Nephron (organoid): ENCODE results near the gene TUBB4B.

Experiments
- H3K27ac Mint-ChIP-seq, 3 experiments: 2 replicates each; pipeline ENCODE4 v1.8.0; 2020; ENCODE audit warnings: mixed read lengths in 3 of 3, mild to moderate bottlenecking in 2 of 3, moderate library complexity in 1 of 3
- H3K27me3 Mint-ChIP-seq: 2 replicates; pipeline ENCODE4 v1.8.0; 2021; ENCODE audit warnings: low read depth, mild to moderate bottlenecking, moderate library complexity, mixed read lengths
- H3K36me3 Mint-ChIP-seq: 2 replicates; pipeline ENCODE4 v1.8.0; 2020; ENCODE audit warnings: low read depth, mixed read lengths
- H3K4me1 Mint-ChIP-seq: 2 replicates; pipeline ENCODE4 v1.8.0; 2020; ENCODE audit warnings: mixed read lengths
- H3K4me3 Mint-ChIP-seq, 3 experiments: 2 replicates each; pipeline ENCODE4 v1.8.0; 2020; ENCODE audit warnings: mild to moderate bottlenecking in 3 of 3, mixed read lengths in 3 of 3, moderate library complexity in 2 of 3
- H3K9me3 Mint-ChIP-seq: 2 replicates; pipeline ENCODE4 v1.8.0; 2020; ENCODE audit warnings: mixed read lengths
- CTCF ChIP-seq, 3 experiments: fragments of 200-600 bp; sonication (generic); IDR thresholded peaks; one replicate each; pipeline ENCODE4 v1.5.0; 2021; ENCODE audit warnings: antibody characterized with exemption in 3 of 3; ENCODE audit not compliant: unreplicated experiment in 3 of 3

Gene TUBB4B

GRCh38 chr9:137247135-137247915 lies 6.2 kb downstream of the TUBB4B start:
- Mint-ChIP-seq H3K36me3 (peaks cover 16% of the 10 kb centered on the region), H3K27me3 (no peaks in the 10 kb centered on the region), H3K4me3 (no peak overlapping the region), H3K4me1 (peaks cover 17% of the 10 kb centered on the region), H3K27ac (peak overlapping the region in 1 of 3 experiments; percentile 66), H3K9me3 (no peaks in the 10 kb centered on the region)
- no peak for TF ChIP-seq CTCF (IDR thresholded peaks at IDR 0.05; ENCODE audit: unreplicated experiment in 3 of 3)

GRCh38 chr9:137247916-137248175 lies 6.8 kb downstream of the TUBB4B start:
- peak overlapping the region in 1 of 3 experiments; percentile 66 for H3K27ac Mint-ChIP-seq
- peaks cover 10% of the 10 kb centered on the region for H3K36me3 Mint-ChIP-seq
- TF ChIP-seq CTCF (IDR thresholded peaks at IDR 0.05; ENCODE audit: unreplicated experiment in 3 of 3) = no peak

GRCh38 chr9:137250329-137251193 lies 9.5 kb downstream of the TUBB4B start:
- no peak overlapping the region for H3K4me3 Mint-ChIP-seq
- peaks cover 5% of the 10 kb centered on the region for H3K4me1 Mint-ChIP-seq
- H3K9me3 Mint-ChIP-seq = no peaks in the 10 kb centered on the region
- H3K36me3 Mint-ChIP-seq = no peaks in the 10 kb centered on the region
- no peaks in the 10 kb centered on the region for H3K27me3 Mint-ChIP-seq
- no peak for TF ChIP-seq CTCF (IDR thresholded peaks at IDR 0.05; ENCODE audit: unreplicated experiment in 3 of 3)
- H3K27ac Mint-ChIP-seq = peak overlapping the region in 1 of 3 experiments; percentile 31

More at GRCh38 chr9:137247916-137248175, 6.8 kb downstream of the TUBB4B start:
- Mint-ChIP-seq H3K27me3 (no peaks in the 10 kb centered on the region), H3K4me3 (no peak overlapping the region), H3K4me1 (peaks cover 12% of the 10 kb centered on the region), H3K9me3 (no peaks in the 10 kb centered on the region)

DNA sequence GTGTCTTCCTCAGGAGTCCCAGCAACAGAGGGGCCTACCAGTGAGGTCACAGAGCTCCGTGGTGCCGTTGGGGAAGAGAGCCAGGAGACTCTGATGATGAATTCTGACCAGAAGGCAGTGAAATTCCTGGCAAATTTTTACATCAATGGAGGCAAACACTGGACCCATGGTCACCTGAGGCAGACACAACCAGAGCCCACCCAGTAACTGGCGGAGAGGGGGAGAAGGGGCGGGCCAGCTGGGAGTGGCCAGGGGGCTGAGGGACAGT lies 10.0 kb downstream of the TUBB4B start, which contains the start of gene STPG3:
Gene STPG3, plus strand, starts transcription at position 93 of the 268 bp plus-strand sequence. Its CDS starts 1 bp downstream, at position 94.
- no peak for TF ChIP-seq CTCF (IDR thresholded peaks at IDR 0.05; ENCODE audit: unreplicated experiment in 3 of 3)
- no peaks in the 10 kb centered on the region for H3K36me3 Mint-ChIP-seq
- H3K27ac Mint-ChIP-seq = peak within 1 kb of the TSS in 2 of 3 experiments; percentile 31 to 35
- H3K4me1 Mint-ChIP-seq = peaks cover 5% of the 10 kb centered on the region
- H3K27me3 Mint-ChIP-seq = no peaks in the 10 kb centered on the region
- H3K9me3 Mint-ChIP-seq = no peaks in the 10 kb centered on the region
- peak within 1 kb of the TSS in 2 of 3 experiments; percentile 55 for H3K4me3 Mint-ChIP-seq

DNA sequence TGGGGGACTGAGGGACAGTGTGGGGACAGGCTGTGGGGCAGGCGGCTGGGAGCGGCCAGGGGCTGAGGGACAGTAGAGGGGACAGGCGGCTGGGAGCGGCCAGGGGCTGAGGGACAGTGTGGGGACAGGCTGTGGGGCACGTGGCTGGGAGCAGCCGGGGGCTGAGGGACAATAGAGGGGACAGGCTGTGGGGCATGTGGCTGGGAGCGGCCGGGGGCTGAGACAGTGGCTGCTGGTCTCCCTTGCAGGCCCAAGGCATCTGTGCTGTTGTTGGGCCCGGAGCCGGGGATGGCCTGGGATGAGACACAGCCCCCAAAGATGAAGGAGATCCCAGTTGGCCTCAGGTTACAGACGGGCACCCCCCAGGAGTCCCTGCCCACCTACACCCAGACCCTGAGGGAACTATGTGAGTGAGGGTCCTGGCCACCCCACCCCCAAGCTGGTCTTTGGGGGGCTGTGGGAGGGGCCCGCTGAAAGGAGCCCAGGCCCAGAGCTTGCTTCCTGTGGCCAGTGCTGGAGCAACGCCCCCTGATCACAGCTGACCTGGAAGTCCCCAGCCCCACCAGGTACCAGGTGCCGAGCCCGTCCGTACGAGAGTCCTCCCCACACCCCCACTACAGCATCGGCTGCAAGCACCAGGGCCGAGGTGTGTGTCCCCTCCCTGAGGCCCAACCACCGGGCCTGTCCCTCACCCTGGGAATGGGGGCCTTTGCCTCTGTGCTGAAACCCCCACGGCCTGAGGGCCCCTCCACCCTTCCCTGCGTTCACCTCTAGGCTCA lies 10.6 kb downstream of the TUBB4B start:
- no peaks in the 10 kb centered on the region for H3K9me3 Mint-ChIP-seq
- peaks cover 5% of the 10 kb centered on the region for H3K4me1 Mint-ChIP-seq
- no peak for TF ChIP-seq CTCF (IDR thresholded peaks at IDR 0.05; ENCODE audit: unreplicated experiment in 3 of 3)
- no peak overlapping the region for H3K4me3 Mint-ChIP-seq
- H3K27me3 Mint-ChIP-seq = no peaks in the 10 kb centered on the region
- no peaks in the 10 kb centered on the region for H3K36me3 Mint-ChIP-seq
- peak overlapping the region in 1 of 3 experiments; percentile 35 for H3K27ac Mint-ChIP-seq
